ENCODE results near the gene HIVEP2. TPM values are rescaled to one million over a fixed set of nuclear protein-coding genes. Genes with fewer than 3 reads are reported as not detected.
A peak's percentile ranks its signal among the peaks of the same experiment; 100 is the strongest.

Gene HIVEP2, protein sequence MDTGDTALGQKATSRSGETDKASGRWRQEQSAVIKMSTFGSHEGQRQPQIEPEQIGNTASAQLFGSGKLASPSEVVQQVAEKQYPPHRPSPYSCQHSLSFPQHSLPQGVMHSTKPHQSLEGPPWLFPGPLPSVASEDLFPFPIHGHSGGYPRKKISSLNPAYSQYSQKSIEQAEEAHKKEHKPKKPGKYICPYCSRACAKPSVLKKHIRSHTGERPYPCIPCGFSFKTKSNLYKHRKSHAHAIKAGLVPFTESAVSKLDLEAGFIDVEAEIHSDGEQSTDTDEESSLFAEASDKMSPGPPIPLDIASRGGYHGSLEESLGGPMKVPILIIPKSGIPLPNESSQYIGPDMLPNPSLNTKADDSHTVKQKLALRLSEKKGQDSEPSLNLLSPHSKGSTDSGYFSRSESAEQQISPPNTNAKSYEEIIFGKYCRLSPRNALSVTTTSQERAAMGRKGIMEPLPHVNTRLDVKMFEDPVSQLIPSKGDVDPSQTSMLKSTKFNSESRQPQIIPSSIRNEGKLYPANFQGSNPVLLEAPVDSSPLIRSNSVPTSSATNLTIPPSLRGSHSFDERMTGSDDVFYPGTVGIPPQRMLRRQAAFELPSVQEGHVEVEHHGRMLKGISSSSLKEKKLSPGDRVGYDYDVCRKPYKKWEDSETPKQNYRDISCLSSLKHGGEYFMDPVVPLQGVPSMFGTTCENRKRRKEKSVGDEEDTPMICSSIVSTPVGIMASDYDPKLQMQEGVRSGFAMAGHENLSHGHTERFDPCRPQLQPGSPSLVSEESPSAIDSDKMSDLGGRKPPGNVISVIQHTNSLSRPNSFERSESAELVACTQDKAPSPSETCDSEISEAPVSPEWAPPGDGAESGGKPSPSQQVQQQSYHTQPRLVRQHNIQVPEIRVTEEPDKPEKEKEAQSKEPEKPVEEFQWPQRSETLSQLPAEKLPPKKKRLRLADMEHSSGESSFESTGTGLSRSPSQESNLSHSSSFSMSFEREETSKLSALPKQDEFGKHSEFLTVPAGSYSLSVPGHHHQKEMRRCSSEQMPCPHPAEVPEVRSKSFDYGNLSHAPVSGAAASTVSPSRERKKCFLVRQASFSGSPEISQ (N-terminal part only)
- total RNA-seq (2014; rRNA removed; shearing (Covaris generic)) = 15.0 and 21.0 TPM in 2 replicates
- 6.8 and 8.3 TPM in 2 replicates for polyA plus RNA-seq (2016; fragmentation: Nextera tagmentation; extraction: Ambion mirVana)

DNA sequence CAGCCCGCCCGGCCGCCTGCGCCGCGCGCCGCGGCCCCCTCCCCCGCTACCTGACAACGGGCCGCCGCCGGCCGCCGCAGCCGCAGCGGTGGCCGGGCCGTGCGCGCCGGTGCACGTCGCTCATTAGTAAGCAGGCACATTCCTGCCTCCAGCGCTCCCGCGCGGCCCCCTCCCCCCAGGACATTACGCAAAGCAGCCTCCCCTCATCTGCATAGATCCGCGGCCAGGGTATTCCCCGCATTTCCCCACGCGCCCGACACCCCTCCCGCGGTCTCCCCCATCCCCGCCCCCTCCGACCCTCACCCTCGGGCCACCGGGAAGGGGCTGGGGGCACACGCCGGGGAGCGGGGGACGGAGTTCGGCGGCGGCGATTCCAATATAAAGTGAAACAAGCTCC, at the start of gene HIVEP2:
Gene HIVEP2, minus strand, starts transcription at position 128 of the 397 bp plus-strand sequence. CDS start 170,438 bp downstream, outside the sequence.
- in situ Hi-C loops (cut with MboI) = loop anchor here (10.0 kb wide), 1 partner anchor 250 kb away; no protein-coding TSS in a partner anchor
- peak within 1 kb of the TSS; percentile 99 for H3K9ac ChIP-seq
- H4K20me1 ChIP-seq (ENCODE audit: insufficient read depth) = no peaks in the 10 kb centered on the region
- DNase-seq = peak; percentile 87
- peaks cover 55% of the 10 kb centered on the region for H3K79me2 ChIP-seq (ENCODE audit: insufficient read depth)
- no peak for TF ChIP-seq EZH2 (IDR thresholded peaks at IDR 0.05; ENCODE audit: insufficient read depth, poor library complexity, severe bottlenecking)
- no peak for TF ChIP-seq EZH2phosphoT487 (IDR thresholded peaks at IDR 0.05; ENCODE audit: insufficient read depth, low read depth)
- H3K9me3 ChIP-seq (ENCODE audit: low read depth) = no peaks in the 10 kb centered on the region
- H3K27ac ChIP-seq = peak within 1 kb of the TSS; percentile 97
- H3K4me1 ChIP-seq (ENCODE audit: insufficient read depth) = peaks cover 38% of the 10 kb centered on the region
- peak within 1 kb of the TSS; percentile 48 for H2AFZ ChIP-seq
- no peaks in the 10 kb centered on the region for H3K27me3 ChIP-seq (replicated peaks; ENCODE audit: insufficient read depth)
- WGBS, 2 experiments (ENCODE audit: low coverage in 1 of 2, low lambda C conversion rate in 2 of 2, missing lambda C conversion rate in 2 of 2) = 1% methylated on average over 49 of the region's 50 CpGs; no CpG with 5 or more reads in 1 of the 2 experiments
- no peaks in the 10 kb centered on the region; the same call in 1 of the 2 replicates for H3K36me3 ChIP-seq (ENCODE audit: low read depth)
- peaks cover 18% of the 10 kb centered on the region for H3F3A ChIP-seq (ENCODE audit: insufficient read depth)
- no peaks in the 10 kb centered on the region for H3K9me2 ChIP-seq (ENCODE audit: insufficient read depth)
- peak within 1 kb of the TSS; percentile 94 for H3K4me3 ChIP-seq
- peak within 1 kb of the TSS; percentile 96 for H3K4me2 ChIP-seq (ENCODE audit: unreplicated experiment)

GRCh38 chr6:142993977-142994376, 49.0 kb upstream of the HIVEP2 start:
- Histone ChIP-seq H3K9ac (no peak overlapping the region), H3K9me3 (ENCODE audit: low read depth) (no peaks in the 10 kb centered on the region), H2AFZ (no peak overlapping the region), H3K27me3 (replicated peaks; ENCODE audit: insufficient read depth) (no peaks in the 10 kb centered on the region), H3K36me3 (ENCODE audit: low read depth) (no peaks in the 10 kb centered on the region), H3F3A (ENCODE audit: insufficient read depth) (no peaks in the 10 kb centered on the region), H3K27ac (no peak overlapping the region), H3K4me2 (ENCODE audit: unreplicated experiment) (no peak overlapping the region), H3K4me1 (ENCODE audit: insufficient read depth) (no peaks in the 10 kb centered on the region), H3K9me2 (ENCODE audit: insufficient read depth) (no peaks in the 10 kb centered on the region), H3K4me3 (no peak overlapping the region), H3K79me2 (ENCODE audit: insufficient read depth) (no peaks in the 10 kb centered on the region), H4K20me1 (ENCODE audit: insufficient read depth) (no peaks in the 10 kb centered on the region)
- WGBS, 2 experiments (ENCODE audit: low coverage in 1 of 2, low lambda C conversion rate in 2 of 2, missing lambda C conversion rate in 2 of 2) = 83 to 84% methylated on average over 7 of the region's 7 CpGs
- no peak for TF ChIP-seq EZH2phosphoT487 (IDR thresholded peaks at IDR 0.05; ENCODE audit: insufficient read depth, low read depth)
- no peak for TF ChIP-seq EZH2 (IDR thresholded peaks at IDR 0.05; ENCODE audit: insufficient read depth, poor library complexity, severe bottlenecking)
- in situ Hi-C loops (cut with MboI) = no loop called here
- DNase-seq = no peak

GRCh38 chr6:142987490-142987889, 42.5 kb upstream of the HIVEP2 start:
- H3K4me1 ChIP-seq (ENCODE audit: insufficient read depth) = no peaks in the 10 kb centered on the region
- H4K20me1 ChIP-seq (ENCODE audit: insufficient read depth) = no peaks in the 10 kb centered on the region
- TF ChIP-seq EZH2 (IDR thresholded peaks at IDR 0.05; ENCODE audit: insufficient read depth, poor library complexity, severe bottlenecking) (no peak), EZH2phosphoT487 (IDR thresholded peaks at IDR 0.05; ENCODE audit: insufficient read depth, low read depth) (no peak)
- H3K27ac ChIP-seq = no peak overlapping the region
- H3K36me3 ChIP-seq (ENCODE audit: low read depth) = no peaks in the 10 kb centered on the region
- H3K4me3 ChIP-seq = no peak overlapping the region
- H2AFZ ChIP-seq = no peak overlapping the region
- H3K27me3 ChIP-seq (replicated peaks; ENCODE audit: insufficient read depth) = no peaks in the 10 kb centered on the region
- H3K79me2 ChIP-seq (ENCODE audit: insufficient read depth) = no peaks in the 10 kb centered on the region
- in situ Hi-C loops (cut with MboI) = no loop called here
- DNase-seq = no peak
- no peaks in the 10 kb centered on the region for H3K9me3 ChIP-seq (ENCODE audit: low read depth)
- no peaks in the 10 kb centered on the region for H3K9me2 ChIP-seq (ENCODE audit: insufficient read depth)
- H3K4me2 ChIP-seq (ENCODE audit: unreplicated experiment) = no peak overlapping the region
- H3F3A ChIP-seq (ENCODE audit: insufficient read depth) = no peaks in the 10 kb centered on the region
- H3K9ac ChIP-seq = no peak overlapping the region

DNA sequence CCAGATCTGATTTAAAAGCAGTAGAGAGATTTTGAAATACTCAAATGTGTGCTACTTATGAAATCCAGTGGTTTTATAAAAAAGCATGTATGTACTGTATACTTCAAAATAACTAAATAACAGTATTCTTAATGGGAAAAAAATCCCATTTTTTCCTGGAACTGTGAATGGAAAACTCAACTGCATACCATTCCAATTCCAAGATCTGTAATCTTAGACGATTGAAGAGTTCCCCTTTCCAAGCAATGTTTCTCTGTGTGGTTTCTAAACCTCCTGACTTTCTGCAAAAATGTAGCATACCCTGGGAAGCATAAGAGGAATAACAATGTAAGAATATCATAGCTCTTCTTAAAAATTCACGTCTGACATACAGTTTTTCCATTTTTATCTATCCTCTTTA, 40.3 kb upstream of the HIVEP2 start:
- Histone ChIP-seq H3K36me3 (ENCODE audit: low read depth) (no peaks in the 10 kb centered on the region), H4K20me1 (ENCODE audit: insufficient read depth) (no peaks in the 10 kb centered on the region), H3K79me2 (ENCODE audit: insufficient read depth) (no peaks in the 10 kb centered on the region), H3K4me1 (ENCODE audit: insufficient read depth) (no peaks in the 10 kb centered on the region), H3K9me2 (ENCODE audit: insufficient read depth) (no peaks in the 10 kb centered on the region), H2AFZ (no peak overlapping the region), H3K9ac (no peak overlapping the region), H3K9me3 (ENCODE audit: low read depth) (no peaks in the 10 kb centered on the region), H3K27me3 (replicated peaks; ENCODE audit: insufficient read depth) (no peaks in the 10 kb centered on the region), H3K4me2 (ENCODE audit: unreplicated experiment) (no peak overlapping the region), H3F3A (ENCODE audit: insufficient read depth) (no peaks in the 10 kb centered on the region), H3K4me3 (no peak overlapping the region), H3K27ac (no peak overlapping the region)
- 13 to 15% methylated on average over 2 of the region's 2 CpGs for WGBS, 2 experiments (ENCODE audit: low coverage in 1 of 2, low lambda C conversion rate in 2 of 2, missing lambda C conversion rate in 2 of 2)
- TF ChIP-seq EZH2phosphoT487 (IDR thresholded peaks at IDR 0.05; ENCODE audit: insufficient read depth, low read depth) = no peak
- TF ChIP-seq EZH2 (IDR thresholded peaks at IDR 0.05; ENCODE audit: insufficient read depth, poor library complexity, severe bottlenecking) = no peak
- in situ Hi-C loops (cut with MboI) = no loop called here
- DNase-seq = no peak
